ENCODE measurements around the gene ATXN2L. TPM values are rescaled to one million over a fixed set of nuclear protein-coding genes. Genes with fewer than 3 reads are reported as not detected.

Gene ATXN2L
- total and polyA plus RNA-seq, 2 of the 13 experiments (the other 11 are each of a cell fraction or from before 2014, with no cell fraction given): 40.8 to 55.1 TPM

DNA sequence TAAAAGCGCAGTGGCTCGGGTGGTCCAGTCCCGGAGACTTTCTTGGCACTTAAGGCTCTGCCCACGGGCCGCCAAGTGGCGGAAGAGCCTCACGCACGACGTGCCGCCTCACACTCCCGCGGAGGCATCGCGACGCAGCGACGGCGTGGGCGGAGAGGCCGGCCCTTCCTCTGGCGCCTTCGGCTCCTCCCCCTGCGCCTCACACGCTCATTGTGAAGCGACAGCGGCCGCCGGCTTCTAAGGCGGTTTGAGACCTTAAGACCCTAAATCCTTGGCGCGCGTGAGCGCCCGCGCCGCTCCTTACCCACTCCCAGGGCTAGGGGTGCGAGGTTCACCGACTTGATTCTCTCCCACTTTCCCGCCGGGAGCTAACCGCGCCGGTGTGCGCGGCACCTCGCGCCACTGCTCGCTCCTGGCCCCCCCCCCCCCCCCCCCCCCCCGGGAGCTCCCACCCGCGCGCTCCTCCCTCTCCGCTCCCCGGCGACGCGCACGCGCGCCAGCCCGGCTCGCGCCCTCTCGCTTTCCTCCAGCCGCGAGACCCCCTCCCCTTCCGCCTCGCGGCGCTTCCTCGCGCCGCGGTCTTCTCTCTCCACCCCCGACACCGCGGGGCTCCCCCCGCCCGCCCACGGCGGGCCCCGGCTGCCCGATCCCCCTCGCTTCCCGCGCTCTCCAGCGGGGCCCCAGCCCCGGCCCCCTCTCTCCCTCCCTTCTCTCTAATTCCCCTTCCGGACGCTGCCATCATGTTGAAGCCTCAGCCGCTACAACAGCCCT is at the start of gene ATXN2L (continued):
- TF ChIP-seq, protein P1, sequence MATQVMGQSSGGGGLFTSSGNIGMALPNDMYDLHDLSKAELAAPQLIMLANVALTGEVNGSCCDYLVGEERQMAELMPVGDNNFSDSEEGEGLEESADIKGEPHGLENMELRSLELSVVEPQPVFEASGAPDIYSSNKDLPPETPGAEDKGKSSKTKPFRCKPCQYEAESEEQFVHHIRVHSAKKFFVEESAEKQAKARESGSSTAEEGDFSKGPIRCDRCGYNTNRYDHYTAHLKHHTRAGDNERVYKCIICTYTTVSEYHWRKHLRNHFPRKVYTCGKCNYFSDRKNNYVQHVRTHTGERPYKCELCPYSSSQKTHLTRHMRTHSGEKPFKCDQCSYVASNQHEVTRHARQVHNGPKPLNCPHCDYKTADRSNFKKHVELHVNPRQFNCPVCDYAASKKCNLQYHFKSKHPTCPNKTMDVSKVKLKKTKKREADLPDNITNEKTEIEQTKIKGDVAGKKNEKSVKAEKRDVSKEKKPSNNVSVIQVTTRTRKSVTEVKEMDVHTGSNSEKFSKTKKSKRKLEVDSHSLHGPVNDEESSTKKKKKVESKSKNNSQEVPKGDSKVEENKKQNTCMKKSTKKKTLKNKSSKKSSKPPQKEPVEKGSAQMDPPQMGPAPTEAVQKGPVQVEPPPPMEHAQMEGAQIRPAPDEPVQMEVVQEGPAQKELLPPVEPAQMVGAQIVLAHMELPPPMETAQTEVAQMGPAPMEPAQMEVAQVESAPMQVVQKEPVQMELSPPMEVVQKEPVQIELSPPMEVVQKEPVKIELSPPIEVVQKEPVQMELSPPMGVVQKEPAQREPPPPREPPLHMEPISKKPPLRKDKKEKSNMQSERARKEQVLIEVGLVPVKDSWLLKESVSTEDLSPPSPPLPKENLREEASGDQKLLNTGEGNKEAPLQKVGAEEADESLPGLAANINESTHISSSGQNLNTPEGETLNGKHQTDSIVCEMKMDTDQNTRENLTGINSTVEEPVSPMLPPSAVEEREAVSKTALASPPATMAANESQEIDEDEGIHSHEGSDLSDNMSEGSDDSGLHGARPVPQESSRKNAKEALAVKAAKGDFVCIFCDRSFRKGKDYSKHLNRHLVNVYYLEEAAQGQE (IDR thresholded peaks at IDR 0.05; ENCODE audit: borderline replicate concordance in 1 of 2, low read depth in 1 of 2, low read length in 2 of 2): peak in 1 of 2 experiments; percentile 44; a peak in 3 of 4 replicates
- TF ChIP-seq TMF1 (CRISPR knock-in tag; IDR thresholded peaks at IDR 0.05; ENCODE audit: low read depth) (no peak; the same call in 1 of the 2 replicates), MTF2 (CRISPR knock-in tag; IDR thresholded peaks at IDR 0.05; ENCODE audit: borderline replicate concordance) (no peak; the same call in 1 of the 2 replicates), MEIS1 (CRISPR knock-in tag; IDR thresholded peaks at IDR 0.05; ENCODE audit: borderline replicate concordance) (peak; percentile 97), ISL2 (CRISPR knock-in tag; IDR thresholded peaks at IDR 0.05) (peak; percentile 71), HCFC1 (IDR thresholded peaks at IDR 0.05; ENCODE audit: low read depth, low read length) (peak; percentile 74; the same call in 1 of the 2 replicates), RARA (CRISPR knock-in tag; IDR thresholded peaks at IDR 0.05) (peak; percentile 77), NBN (conservative IDR thresholded peaks at IDR 0.05) (no peak), RFXANK (CRISPR knock-in tag; IDR thresholded peaks at IDR 0.05) (peak; percentile 90), CHD2 (IDR thresholded peaks at IDR 0.05; ENCODE audit: low read depth, low read length) (peak; percentile 94), SKI (IDR thresholded peaks at IDR 0.05; ENCODE audit: partially characterized antibody) (peak; percentile 78), ETV6 (CRISPR knock-in tag; conservative IDR thresholded peaks at IDR 0.05) (peak; percentile 81; the same call in 1 of the 2 replicates), TARDBP (CRISPR knock-in tag; IDR thresholded peaks at IDR 0.05) (peak; percentile 97)
- TF ChIP-seq, protein P2, sequence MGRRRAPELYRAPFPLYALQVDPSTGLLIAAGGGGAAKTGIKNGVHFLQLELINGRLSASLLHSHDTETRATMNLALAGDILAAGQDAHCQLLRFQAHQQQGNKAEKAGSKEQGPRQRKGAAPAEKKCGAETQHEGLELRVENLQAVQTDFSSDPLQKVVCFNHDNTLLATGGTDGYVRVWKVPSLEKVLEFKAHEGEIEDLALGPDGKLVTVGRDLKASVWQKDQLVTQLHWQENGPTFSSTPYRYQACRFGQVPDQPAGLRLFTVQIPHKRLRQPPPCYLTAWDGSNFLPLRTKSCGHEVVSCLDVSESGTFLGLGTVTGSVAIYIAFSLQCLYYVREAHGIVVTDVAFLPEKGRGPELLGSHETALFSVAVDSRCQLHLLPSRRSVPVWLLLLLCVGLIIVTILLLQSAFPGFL (CRISPR knock-in tag; IDR thresholded peaks at IDR 0.05): 0 out of 2 replicates have a peak, but pooled peaks have one; percentile 38
- TF ChIP-seq, protein P3, sequence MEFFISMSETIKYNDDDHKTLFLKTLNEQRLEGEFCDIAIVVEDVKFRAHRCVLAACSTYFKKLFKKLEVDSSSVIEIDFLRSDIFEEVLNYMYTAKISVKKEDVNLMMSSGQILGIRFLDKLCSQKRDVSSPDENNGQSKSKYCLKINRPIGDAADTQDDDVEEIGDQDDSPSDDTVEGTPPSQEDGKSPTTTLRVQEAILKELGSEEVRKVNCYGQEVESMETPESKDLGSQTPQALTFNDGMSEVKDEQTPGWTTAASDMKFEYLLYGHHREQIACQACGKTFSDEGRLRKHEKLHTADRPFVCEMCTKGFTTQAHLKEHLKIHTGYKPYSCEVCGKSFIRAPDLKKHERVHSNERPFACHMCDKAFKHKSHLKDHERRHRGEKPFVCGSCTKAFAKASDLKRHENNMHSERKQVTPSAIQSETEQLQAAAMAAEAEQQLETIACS (CRISPR knock-in tag; IDR thresholded peaks at IDR 0.05): peak; percentile 93
- TF ChIP-seq, protein P4, sequence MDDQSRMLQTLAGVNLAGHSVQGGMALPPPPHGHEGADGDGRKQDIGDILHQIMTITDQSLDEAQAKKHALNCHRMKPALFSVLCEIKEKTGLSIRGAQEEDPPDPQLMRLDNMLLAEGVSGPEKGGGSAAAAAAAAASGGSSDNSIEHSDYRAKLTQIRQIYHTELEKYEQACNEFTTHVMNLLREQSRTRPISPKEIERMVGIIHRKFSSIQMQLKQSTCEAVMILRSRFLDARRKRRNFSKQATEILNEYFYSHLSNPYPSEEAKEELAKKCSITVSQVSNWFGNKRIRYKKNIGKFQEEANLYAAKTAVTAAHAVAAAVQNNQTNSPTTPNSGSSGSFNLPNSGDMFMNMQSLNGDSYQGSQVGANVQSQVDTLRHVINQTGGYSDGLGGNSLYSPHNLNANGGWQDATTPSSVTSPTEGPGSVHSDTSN (CRISPR knock-in tag; IDR thresholded peaks at IDR 0.05; ENCODE audit: borderline replicate concordance): peak; percentile 79; the same call in 1 of the 2 replicates
- TF ChIP-seq, protein P5, sequence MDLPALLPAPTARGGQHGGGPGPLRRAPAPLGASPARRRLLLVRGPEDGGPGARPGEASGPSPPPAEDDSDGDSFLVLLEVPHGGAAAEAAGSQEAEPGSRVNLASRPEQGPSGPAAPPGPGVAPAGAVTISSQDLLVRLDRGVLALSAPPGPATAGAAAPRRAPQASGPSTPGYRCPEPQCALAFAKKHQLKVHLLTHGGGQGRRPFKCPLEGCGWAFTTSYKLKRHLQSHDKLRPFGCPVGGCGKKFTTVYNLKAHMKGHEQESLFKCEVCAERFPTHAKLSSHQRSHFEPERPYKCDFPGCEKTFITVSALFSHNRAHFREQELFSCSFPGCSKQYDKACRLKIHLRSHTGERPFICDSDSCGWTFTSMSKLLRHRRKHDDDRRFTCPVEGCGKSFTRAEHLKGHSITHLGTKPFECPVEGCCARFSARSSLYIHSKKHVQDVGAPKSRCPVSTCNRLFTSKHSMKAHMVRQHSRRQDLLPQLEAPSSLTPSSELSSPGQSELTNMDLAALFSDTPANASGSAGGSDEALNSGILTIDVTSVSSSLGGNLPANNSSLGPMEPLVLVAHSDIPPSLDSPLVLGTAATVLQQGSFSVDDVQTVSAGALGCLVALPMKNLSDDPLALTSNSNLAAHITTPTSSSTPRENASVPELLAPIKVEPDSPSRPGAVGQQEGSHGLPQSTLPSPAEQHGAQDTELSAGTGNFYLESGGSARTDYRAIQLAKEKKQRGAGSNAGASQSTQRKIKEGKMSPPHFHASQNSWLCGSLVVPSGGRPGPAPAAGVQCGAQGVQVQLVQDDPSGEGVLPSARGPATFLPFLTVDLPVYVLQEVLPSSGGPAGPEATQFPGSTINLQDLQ (CRISPR knock-in tag; IDR thresholded peaks at IDR 0.05): no peak; the same call in 1 of the 2 replicates
- TF ChIP-seq, protein P6, sequence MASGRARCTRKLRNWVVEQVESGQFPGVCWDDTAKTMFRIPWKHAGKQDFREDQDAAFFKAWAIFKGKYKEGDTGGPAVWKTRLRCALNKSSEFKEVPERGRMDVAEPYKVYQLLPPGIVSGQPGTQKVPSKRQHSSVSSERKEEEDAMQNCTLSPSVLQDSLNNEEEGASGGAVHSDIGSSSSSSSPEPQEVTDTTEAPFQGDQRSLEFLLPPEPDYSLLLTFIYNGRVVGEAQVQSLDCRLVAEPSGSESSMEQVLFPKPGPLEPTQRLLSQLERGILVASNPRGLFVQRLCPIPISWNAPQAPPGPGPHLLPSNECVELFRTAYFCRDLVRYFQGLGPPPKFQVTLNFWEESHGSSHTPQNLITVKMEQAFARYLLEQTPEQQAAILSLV (CRISPR knock-in tag; IDR thresholded peaks at IDR 0.05; ENCODE audit: borderline replicate concordance): peak; percentile 83
